BLaER1 (cell line): ENCODE measurements around the gene ASCL3.
"Not testable (repeated sequence)": the region's sequence is repeated elsewhere in the genome, so short reads cannot be mapped to it uniquely, and the experiment has no call there.

Source experiments
- H3K27ac ChIP-seq: shearing (Covaris generic); formaldehyde crosslinking; 2 replicates; pipeline ENCODE4 v1.8.1; 2022
- H3K27me3 ChIP-seq: shearing (Covaris generic); formaldehyde crosslinking; 2 replicates; pipeline ENCODE4 v1.8.1; 2022
- H3K36me3 ChIP-seq: shearing (Covaris generic); formaldehyde crosslinking; 2 replicates; pipeline ENCODE4 v1.8.1; 2022
- H3K4me1 ChIP-seq: shearing (Covaris generic); formaldehyde crosslinking; 2 replicates; pipeline ENCODE4 v1.8.1; 2022
- H3K4me2 ChIP-seq: shearing (Covaris generic); formaldehyde crosslinking; 2 replicates; pipeline ENCODE4 v1.8.1; 2022
- H3K4me3 ChIP-seq: shearing (Covaris generic); formaldehyde crosslinking; 2 replicates; pipeline ENCODE4 v1.8.1; 2022
- H3K9ac ChIP-seq: shearing (Covaris generic); formaldehyde crosslinking; 2 replicates; pipeline ENCODE4 v1.8.1; 2022
- H3K9me3 ChIP-seq: shearing (Covaris generic); formaldehyde crosslinking; 2 replicates; pipeline ENCODE4 v1.8.1; 2022
- H4K20me1 ChIP-seq: shearing (Covaris generic); formaldehyde crosslinking; 2 replicates; pipeline ENCODE4 v1.8.1; 2022
- Cebpa-rat ChIP-seq: shearing (Covaris generic); IDR thresholded peaks from 2 replicates; pipeline ENCODE4 v1.8.1; 2022

ASCL3 gene

DNA sequence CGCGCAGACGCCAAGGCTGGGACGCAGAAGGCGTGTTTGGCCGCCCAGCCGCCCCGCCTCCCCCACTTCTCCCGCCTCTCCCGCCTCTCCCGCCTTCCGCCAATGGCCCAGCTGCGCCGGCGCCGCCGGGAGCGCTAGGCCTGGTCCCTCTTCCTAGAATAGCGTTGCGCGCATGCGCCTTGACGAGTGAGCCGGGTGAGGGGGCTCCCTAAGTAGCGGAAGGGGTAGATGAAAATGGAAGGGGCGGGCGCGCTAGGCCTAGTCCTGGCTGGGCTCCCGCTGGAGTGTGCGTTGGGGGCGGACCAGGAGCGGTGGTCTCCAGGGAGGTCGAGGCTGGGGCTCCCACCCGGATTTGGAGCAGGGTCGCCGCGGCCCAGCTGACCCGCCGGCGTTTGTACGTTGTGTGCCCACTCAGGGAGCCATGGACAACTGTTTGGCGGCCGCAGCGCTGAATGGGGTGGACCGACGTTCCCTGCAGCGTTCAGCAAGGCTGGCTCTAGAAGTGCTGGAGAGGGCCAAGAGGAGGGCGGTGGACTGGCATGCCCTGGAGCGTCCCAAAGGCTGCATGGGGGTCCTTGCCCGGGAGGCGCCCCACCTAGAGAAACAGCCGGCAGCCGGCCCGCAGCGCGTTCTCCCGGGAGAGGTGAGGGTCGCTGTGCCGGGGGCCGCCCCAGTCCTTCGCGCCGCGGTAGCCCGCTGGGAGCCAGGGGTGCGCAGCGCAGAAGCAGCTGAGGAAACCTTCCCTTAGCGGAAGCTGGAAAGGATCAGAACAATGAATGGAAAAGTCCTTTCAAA lies 31.6 kb downstream of the ASCL3 start, which contains the start of gene AKIP1:
Gene AKIP1 (plus strand): TSS at position 161 of the 795 bp plus-strand sequence. CDS start 261 bp downstream, at position 422.
- peak within 1 kb of the TSS; percentile 93 for H3K9ac ChIP-seq
- H3K4me1 ChIP-seq: peaks cover 42% of the 10 kb centered on the region
- peak within 1 kb of the TSS; percentile 89 for H3K4me2 ChIP-seq
- H3K27me3 ChIP-seq: no peaks in the 10 kb centered on the region
- H3K4me3 ChIP-seq: peak within 1 kb of the TSS; percentile 92
- H3K27ac ChIP-seq: peak within 1 kb of the TSS; percentile 89
- peaks cover 11% of the 10 kb centered on the region for H3K36me3 ChIP-seq
- H3K9me3 ChIP-seq: no peaks in the 10 kb centered on the region
- TF ChIP-seq Cebpa-rat: no peak
- no peaks in the 10 kb centered on the region for H4K20me1 ChIP-seq

DNA sequence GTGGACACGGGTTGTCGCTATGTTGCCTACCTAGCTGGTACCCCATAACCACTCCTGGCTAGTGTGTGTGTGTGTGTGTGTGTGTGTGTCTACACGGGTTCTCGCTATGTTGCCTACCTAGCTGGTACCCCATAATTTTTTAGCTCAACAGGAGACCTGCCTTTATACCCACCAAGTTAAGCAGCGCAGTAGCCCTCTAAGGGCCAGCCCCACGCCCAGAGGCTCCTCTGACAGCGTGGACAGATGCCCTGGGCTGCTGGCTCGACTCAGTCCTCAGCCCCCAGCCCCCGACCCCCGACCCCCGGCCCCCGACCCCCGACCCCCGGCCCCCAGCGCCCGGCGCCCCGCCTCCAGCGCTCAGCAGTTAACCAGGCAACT lies 32.2 kb downstream of the ASCL3 start:
- H3K27ac ChIP-seq: no peak overlapping the region

DNA sequence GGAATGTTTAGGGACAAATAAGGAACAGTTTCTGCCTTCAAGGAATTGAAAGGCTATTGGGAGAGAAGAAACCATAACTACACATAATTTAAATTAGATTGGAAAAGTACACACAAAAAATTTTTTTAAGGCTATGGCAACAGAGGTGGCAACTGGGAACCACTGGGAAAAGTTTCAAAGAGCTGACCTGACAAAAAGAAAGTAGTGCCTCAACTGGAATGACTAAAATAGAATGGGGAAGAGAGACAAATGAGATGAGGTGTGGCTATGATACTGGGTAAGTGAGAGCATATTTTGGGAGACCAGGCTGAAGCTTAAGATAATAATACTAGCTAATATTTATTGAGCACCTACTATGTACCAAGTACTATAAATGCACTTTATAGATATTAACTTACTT lies 34.7 kb downstream of the ASCL3 start:
- Histone ChIP-seq H3K27ac (no peak overlapping the region), H3K4me2 (no peak overlapping the region), H3K9ac (no peak overlapping the region), H4K20me1 (no peaks in the 10 kb centered on the region), H3K27me3 (no peaks in the 10 kb centered on the region), H3K4me3 (no peak overlapping the region), H3K9me3 (no peaks in the 10 kb centered on the region), H3K36me3 (no peaks in the 10 kb centered on the region), H3K4me1 (peaks cover 19% of the 10 kb centered on the region)
- TF ChIP-seq Cebpa-rat: no peak

More for the DNA sequence above, 32.2 kb downstream of the ASCL3 start:
- Histone ChIP-seq H3K9ac (peak overlapping the region; percentile 66), H3K27me3 (no peaks in the 10 kb centered on the region), H3K4me1 (peaks cover 42% of the 10 kb centered on the region), H3K4me2 (peak overlapping the region; percentile 89), H3K36me3 (peaks cover 5% of the 10 kb centered on the region), H3K9me3 (no peaks in the 10 kb centered on the region), H3K4me3 (peak overlapping the region; percentile 92), H4K20me1 (no peaks in the 10 kb centered on the region)
- TF ChIP-seq Cebpa-rat: no peak

DNA sequence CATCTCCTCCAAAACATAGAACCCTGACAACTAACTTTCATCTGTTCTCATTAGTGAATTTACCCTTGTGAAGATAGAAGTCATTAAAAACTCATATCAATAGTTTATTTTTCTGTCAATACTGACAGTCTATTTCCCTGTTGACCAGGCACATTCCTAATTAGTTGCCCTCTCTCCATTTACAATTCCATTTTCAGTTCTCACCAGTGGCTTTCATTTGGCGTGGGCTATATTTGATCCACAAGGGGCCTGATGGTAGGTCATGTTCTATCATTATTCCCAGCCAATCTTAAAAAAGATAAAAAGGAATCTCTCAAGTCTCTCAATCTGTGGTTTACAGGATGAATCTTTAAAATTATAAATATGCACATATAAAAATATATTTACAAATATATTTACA lies 35.7 kb downstream of the ASCL3 start:
- TF ChIP-seq Cebpa-rat: no peak
- Histone ChIP-seq H3K27me3 (no peaks in the 10 kb centered on the region), H4K20me1 (no peaks in the 10 kb centered on the region), H3K36me3 (no peaks in the 10 kb centered on the region), H3K4me2 (no peak overlapping the region), H3K27ac (no peak overlapping the region), H3K4me1 (peaks cover 9% of the 10 kb centered on the region), H3K4me3 (no peak overlapping the region), H3K9ac (no peak overlapping the region), H3K9me3 (peaks cover 5% of the 10 kb centered on the region; the same call in 1 of the 2 replicates)

DNA sequence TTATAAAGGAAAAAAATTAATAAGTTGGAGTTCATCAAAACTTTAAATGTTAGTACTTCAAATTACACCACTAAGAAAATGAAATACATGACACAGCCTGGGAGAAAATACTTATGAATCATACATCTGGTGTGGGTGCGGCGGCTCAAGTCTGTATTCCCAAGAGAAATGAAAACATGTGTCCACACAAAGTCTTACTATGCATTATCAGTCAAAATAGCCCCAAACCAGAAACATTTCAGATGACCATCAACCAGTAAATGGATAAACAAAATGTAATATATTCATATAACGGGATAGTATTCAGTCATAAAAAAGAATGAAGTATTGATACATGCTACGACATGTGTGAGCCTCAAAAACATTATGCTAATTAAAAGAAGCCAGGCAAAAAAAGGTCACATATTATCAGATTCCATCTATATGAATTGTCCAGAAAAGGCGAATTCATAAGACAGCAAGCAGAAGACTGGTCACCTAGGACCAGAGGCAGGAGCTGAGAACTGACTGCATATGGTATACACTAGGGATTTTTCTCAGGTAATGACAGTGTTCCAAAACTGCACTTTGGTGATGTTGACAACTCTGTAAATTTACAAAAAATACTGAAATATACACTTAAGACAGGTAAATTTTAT lies 37.2 kb downstream of the ASCL3 start:
- H3K27me3 ChIP-seq: no peaks in the 10 kb centered on the region
- no peak overlapping the region for H3K4me2 ChIP-seq
- no peak for TF ChIP-seq Cebpa-rat
- H3K9ac ChIP-seq: no peak overlapping the region
- H3K27ac ChIP-seq: no peak overlapping the region
- H3K9me3 ChIP-seq: peaks cover 12% of the 10 kb centered on the region
- no peaks in the 10 kb centered on the region for H4K20me1 ChIP-seq
- H3K4me3 ChIP-seq: no peak overlapping the region
- peaks cover 8% of the 10 kb centered on the region for H3K4me1 ChIP-seq
- H3K36me3 ChIP-seq: no peaks in the 10 kb centered on the region

DNA sequence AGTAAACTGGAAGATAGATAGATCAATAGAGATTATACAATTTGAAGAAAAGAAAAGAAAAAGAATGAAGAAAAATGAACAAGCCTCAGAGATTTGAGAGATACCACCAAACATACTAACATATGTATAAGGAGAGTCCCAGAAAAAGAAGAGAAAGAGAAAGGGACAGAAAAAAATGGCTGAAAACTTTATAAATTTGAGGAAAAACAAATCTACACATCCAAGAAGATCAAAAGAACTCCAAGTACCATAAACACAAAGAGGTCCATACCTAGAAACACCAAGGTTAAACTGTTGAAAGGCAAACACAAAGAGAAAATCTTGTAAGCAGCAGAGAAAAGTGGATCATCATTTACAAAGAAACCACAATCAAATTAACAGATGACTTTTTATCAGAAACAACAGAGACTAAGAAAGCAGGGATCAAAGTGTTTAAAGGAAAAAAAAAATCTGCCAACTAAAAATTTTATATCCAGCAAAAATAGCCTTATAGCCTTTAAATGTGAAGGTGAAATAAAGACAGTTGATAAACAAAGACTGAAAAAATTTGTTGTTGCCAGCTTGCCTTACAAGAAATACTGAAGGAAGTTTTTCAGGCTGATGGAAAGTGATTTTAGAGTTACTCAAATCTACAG lies 43.6 kb downstream of the ASCL3 start:
- H3K36me3 ChIP-seq: 0 out of 2 replicates have a peak, but pooled peaks cover 3% of the 10 kb centered on the region
- no peak overlapping the region for H3K27ac ChIP-seq
- H3K4me1 ChIP-seq: no peaks in the 10 kb centered on the region
- no peaks in the 10 kb centered on the region for H3K27me3 ChIP-seq
- no peak overlapping the region for H3K4me2 ChIP-seq
- no peak overlapping the region for H3K9ac ChIP-seq
- H3K9me3 ChIP-seq: peaks cover 46% of the 10 kb centered on the region
- no peaks in the 10 kb centered on the region for H4K20me1 ChIP-seq
- TF ChIP-seq Cebpa-rat: no peak
- H3K4me3 ChIP-seq: no peak overlapping the region

DNA sequence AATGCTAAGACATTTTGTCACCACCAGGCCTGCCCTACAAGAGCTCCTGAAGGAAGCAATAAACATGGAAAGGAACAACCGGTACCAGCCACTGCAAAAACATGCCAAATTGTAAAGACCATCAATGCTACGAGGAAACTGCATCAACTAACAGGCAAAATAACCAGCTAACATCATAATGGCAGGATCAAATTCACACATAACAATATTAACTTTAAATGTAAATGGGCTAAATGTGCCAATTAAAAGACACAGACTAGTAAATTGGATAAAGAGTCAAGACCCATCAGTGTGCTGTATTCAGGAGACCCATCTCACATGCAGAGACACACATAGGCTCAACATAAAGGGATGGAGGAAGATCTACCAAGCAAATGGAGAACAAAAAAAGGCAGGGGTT lies 51.6 kb downstream of the ASCL3 start:
- not testable (repeated sequence) for H4K20me1 ChIP-seq, H3K9me3 ChIP-seq, H3K9ac ChIP-seq, H3K27me3 ChIP-seq, H3K4me2 ChIP-seq, H3K27ac ChIP-seq, H3K36me3 ChIP-seq, H3K4me1 ChIP-seq, H3K4me3 ChIP-seq
